Adipose tissue (tissue), 3 donors: ENCODE data around the gene RNF26. TPM values are rescaled to one million over a fixed set of nuclear protein-coding genes. Genes with fewer than 3 reads are reported as not detected.
A peak's percentile ranks its signal among the peaks of the same experiment; 100 is the strongest.

ENCODE experiments used
- H3K27ac ChIP-seq: one replicate; pipeline ENCODE4 v1.5.1; 2013; ENCODE audit warnings: low read depth, low read length
- WGBS, 3 donors: extraction: QIAGEN DNeasy Blood & Tissue Kit; methylation state at CpG; one replicate each; pipeline ENCODE4 v1.1.7; 2013; 5-methylcytosine and 5-hydroxymethylcytosine counted together
- polyA plus RNA-seq, 3 donors: library from polyadenylated mRNA; stranded (reverse); fragments of 200-250 nt; gene quantifications; one replicate each; pipeline ENCODE4 v1.2.3, GENCODE V29; 2013
- donor health status: healthy with polysubstance abuse.
- donor health status: Bipolar disorder and iron deficiency.
- donor health status: healthy.

The RNF26 gene
- polyA plus RNA-seq, 3 donors = 8.8 to 16.3 (median 11.1) TPM

GRCh38 chr11:119329320-119329719 is 5.0 kb upstream of the RNF26 start:
- no peak overlapping the region for H3K27ac ChIP-seq
- WGBS, 3 donors = 58 to 69% (median 63%) methylated on average over 2 of the region's 2 CpGs

- no peak overlapping the region for H3K27ac ChIP-seq
- WGBS, 3 donors = 29 to 41% (median 37%) methylated on average over 1 of the region's 1 CpG
These were observed 4.1 kb upstream of the RNF26 start for GRCh38 chr11:119330237-119330636.

- WGBS, 3 donors = 83 to 84% (median 83%) methylated on average over 4 of the region's 4 CpGs
These were observed 2.1 kb upstream of the RNF26 start for GRCh38 chr11:119332111-119332765.

GRCh38 chr11:119335091-119335654 is 846 bp downstream of the RNF26 start:
- WGBS, 3 donors = 58 to 66% (median 62%) methylated on average over 15 of the region's 15 CpGs
- H3K27ac ChIP-seq = no peak overlapping the region

More at GRCh38 chr11:119332111-119332765, 2.1 kb upstream of the RNF26 start:
- no peak overlapping the region for H3K27ac ChIP-seq

GRCh38 chr11:119335655-119336543 is 1.6 kb downstream of the RNF26 start:
- no peak overlapping the region for H3K27ac ChIP-seq
- 85 to 87% (median 86%) methylated on average over 30 of the region's 30 CpGs for WGBS, 3 donors

- WGBS, 3 donors = 81 to 87% (median 82%) methylated on average over 9 of the region's 9 CpGs
- H3K27ac ChIP-seq = no peak overlapping the region
These were observed 2.6 kb downstream of the RNF26 start for GRCh38 chr11:119336744-119337469.

- 61 to 72% (median 62%) methylated on average over 9 of the region's 9 CpGs for whole genome bisulfite sequencing, 3 donors
- no peak overlapping the region for H3K27ac ChIP-seq
These were observed 3.4 kb downstream of the RNF26 start for GRCh38 chr11:119337581-119338317.

- 18 to 19% (median 18%) methylated on average over 17 of the region's 17 CpGs for WGBS, 3 donors
- H3K27ac ChIP-seq = no peak overlapping the region
These were observed 4.1 kb downstream of the RNF26 start for GRCh38 chr11:119338318-119338890.

- WGBS, 3 donors = 43 to 58% (median 49%) methylated on average over 11 of the region's 11 CpGs
- H3K27ac ChIP-seq = no peak overlapping the region
These were observed 4.8 kb downstream of the RNF26 start for GRCh38 chr11:119338965-119339588.

GRCh38 chr11:119339589-119340334 is 5.4 kb downstream of the RNF26 start:
- peak overlapping the region; percentile 78 for H3K27ac ChIP-seq
- WGBS, 3 donors = 3 to 7% (median 3%) methylated on average over 69 to 86 of the region's 86 CpGs

- H3K27ac ChIP-seq = peak within 1 kb of the TSS; percentile 78
- WGBS, 3 donors = 3 to 18% (median 3%) methylated on average over 37 to 53 of the region's 53 CpGs
These were observed 6.3 kb downstream of the RNF26 start, which contains the start of gene C1QTNF5 for GRCh38 chr11:119340335-119341221. Gene C1QTNF5 (minus strand): TSS chr11:119340883. CDS start chr11:119340397, 486 bp downstream.

GRCh38 chr11:119341222-119342022 is 7.1 kb downstream of the RNF26 start:
- peak overlapping the region; percentile 78 for H3K27ac ChIP-seq
- WGBS, 3 donors = 28 to 42% (median 34%) methylated on average over 15 to 16 of the region's 16 CpGs

- H3K27ac ChIP-seq = no peak overlapping the region
- WGBS, 3 donors = 70 to 85% (median 85%) methylated on average over 7 of the region's 7 CpGs
These were observed 7.6 kb downstream of the RNF26 start for GRCh38 chr11:119342023-119342300.

GRCh38 chr11:119342362-119343130 is 8.2 kb downstream of the RNF26 start:
- WGBS, 3 donors = 85 to 89% (median 86%) methylated on average over 10 of the region's 10 CpGs
- no peak overlapping the region for H3K27ac ChIP-seq
